AML-193 (cell line): Measurements from ENCODE around the gene C2orf92.

Experiments
- DNase-seq, 2 experiments: peaks; one replicate each; lab custom pipeline; 2025; lab: John Stamatoyannopoulos, UW

Gene C2orf92

DNA sequence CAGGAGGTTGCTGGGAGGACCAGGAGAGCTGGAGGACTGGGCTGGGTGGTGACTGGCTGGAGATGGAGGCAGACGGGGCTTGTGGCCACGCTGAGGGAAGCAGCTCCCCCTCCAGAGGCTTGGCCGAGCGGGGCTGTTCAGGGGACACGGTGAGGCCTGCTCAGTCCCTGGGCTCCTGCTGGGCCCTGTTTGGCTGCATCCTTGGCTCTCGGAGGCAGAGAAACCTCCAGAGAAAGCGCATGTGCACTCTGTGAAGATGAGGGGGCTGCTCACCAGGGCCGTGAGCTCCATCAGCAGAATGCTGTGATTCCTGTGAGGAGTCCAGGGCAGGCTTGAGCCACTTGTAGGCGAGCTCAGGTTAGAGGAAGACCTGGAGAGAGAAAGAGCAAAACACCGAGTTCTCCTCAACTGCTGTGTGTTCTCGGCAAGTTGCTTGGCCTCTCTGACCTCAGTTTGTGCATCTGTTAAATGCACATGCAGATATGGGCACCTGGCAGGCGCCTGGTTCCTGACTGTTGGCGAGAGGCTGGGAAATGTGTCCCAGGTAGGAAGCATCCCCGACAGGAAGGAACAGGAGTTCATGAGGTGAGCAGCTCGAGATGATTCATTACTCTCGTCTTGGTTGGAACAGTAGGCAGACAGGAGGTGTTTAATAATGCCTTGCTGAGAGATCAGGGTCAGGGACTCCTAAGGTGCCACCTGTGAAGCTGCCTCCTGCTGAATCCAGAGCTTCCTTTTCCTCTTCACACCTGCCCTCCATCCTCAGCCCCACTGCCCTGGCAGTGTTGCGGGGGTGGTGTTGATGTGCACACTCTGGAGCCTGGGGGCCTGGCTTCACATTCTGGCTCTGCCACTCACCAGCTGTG lies 44.8 kb downstream of the C2orf92 start:
- DNase-seq = no peak

DNA sequence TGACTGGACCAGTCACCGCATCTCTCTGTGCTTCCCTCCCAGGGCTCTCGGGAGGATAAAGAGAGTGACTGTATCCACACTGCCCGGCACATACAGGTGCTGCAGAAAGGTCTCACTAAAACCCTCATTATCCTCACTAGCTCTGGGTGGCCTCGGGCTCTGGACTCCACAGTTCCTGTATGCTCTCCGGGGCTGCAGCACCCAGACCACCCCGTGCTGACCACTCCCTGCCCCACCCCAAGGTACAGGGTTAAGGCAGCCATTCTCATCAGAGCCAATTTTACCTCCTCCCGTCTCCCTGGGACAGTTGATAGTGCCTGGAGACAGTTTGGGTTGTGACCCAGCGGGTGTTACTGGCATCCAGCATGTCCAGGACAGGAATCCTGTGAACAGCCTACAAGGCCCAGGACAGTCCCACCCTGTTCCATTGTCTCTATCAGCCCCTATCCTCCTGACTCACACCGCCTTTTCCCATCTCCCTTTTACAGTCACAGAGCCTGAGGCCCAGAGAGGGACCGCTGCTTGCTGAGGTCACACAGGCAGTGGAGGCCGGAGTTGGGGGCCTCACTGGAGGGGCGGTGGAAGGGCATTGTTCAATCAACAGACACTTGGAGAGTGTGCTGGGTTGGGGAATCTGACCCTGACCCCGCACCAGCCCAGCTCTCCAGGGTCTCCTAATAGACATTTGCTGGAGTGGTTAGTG lies 45.6 kb downstream of the C2orf92 start:
- no peak for DNase-seq

DNA sequence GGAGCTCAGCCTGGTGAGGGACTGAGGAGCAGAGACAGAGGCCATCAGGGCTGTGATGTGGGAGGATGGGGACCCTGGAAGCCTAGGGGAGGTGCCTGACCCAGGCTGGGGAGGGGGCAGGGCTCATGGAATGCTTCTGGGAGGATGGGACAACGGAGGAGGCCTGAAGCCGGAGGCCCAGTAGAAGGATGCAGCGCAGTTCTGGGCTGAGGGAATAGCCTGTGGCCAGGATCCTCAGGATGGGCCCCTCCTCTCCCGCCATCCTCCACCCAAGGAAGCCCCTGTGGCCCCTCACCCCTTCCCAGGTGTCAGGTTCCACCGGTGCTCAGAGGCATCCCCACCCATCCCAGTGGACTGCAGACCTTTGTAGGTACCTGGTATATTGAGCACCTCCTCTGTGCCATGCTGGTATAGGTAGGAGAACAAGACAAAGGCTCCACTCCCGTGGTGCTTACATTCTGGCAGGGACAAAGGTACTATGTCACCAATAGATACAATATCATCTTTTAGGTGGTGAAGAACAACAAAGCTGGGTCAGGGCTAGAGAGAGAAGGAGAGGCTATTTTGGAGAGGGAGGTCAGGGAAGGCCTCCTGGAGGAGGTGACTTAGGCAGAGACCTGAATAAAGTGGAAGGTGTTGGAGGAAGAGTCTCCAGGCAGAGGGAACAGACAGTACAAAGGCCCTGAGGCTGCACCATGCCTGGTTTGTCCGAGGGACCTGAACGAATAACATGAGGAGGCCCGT lies 46.6 kb downstream of the C2orf92 start:
- DNase-seq = no peak

DNA sequence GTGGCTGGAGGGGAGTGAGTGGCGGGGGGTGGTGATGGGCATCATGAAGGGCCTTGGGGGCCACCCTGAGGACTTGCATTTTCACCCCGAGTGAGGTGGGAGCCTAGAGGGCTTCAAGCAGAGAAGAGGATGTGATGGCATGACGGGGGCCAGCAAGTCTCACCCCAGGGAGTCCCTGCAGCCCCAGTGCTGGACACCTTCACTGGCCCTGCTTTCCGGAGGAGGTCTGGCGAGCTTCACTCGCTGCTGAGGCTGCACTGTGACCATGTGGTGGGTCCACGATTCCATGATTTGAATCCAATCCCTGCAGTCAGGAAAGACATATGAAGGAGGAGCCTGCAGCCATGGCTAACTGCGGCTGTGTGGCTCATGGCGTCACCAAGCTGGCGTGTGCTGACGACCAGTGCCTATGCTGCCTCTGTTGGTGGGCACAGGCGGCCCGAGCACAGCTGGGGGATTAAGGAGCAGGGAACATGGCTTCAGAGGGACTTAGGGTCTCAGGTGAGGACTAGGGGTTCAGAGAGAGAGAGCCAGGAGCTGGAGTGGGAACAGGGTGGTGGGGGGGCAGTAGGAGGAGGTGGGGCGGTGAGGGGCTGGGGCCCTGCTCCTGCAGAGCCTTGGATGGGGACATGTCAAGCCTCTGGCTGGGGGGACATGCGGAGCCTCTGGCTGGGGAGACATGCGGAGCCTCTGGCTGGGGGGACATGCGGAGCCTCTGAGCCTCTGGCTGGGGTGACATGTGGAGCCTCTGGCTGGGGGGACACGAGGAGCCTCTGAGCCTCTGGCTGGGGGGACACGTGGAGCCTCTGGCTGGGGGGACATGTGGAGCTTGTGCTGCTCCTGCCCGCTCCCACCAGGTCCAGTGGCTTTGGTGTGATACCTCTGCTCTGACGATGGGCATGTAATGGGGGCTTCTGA lies 47.4 kb downstream of the C2orf92 start:
- no peak for DNase-seq

DNA sequence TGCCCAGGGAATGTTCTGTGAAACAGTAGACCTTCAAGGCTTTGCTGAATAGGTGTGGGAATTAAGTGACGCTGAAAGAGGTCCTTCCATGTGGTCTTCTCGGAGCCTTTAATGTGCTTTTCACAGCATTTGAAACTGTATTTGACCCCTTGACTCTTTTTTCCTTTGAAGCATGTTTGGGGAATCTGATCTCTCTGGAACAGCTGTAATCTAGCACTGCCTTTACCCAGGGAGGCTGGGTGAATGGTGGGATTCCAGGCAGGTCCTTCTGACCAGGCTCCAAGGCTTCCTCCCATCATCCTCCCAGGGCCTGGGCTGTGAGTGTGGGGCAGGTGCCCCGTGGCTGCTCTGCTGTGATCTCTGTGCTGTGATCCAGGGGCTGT lies 48.1 kb downstream of the C2orf92 start:
- DNase-seq = no peak

DNA sequence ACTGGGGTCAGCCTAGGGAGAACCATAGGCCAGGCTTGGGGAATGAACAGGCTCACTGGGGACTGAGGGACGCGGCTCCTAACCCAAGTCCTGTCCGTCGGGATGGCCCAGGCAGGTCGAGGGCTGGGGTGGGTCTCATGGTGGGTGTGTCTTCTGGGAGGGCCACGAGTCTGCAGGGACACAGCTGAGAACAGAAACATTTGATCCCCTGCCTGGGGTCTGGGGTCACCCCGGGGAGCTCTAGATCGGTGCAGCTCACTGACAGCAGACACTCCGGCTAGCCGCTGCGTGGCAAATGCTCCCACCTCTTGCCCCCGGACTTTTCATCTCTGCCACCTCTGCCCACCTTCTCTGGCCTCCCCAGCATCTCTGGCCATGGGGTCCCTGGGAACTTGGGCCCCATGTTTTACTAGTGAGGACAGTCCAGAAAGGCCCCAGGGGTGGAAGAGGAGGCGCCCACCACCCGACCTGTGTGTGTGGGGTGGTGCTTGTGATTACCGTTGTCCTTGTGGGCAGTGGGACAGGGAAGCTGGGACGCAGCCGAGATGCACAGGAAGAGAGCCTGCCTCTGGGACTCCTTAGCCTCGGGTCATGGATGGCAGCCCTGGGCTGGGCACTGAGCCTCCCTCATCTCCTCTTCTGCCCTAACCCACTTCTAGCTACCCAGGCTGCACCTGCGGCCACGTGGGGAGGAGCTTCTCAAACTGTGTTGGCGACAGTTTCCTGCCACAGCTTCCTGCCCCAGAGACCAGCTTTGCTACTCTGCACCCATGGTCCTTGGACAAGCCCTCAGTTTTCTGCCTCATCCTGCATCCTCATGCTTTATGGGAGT lies 48.8 kb downstream of the C2orf92 start:
- DNase-seq = peak; percentile 77

DNA sequence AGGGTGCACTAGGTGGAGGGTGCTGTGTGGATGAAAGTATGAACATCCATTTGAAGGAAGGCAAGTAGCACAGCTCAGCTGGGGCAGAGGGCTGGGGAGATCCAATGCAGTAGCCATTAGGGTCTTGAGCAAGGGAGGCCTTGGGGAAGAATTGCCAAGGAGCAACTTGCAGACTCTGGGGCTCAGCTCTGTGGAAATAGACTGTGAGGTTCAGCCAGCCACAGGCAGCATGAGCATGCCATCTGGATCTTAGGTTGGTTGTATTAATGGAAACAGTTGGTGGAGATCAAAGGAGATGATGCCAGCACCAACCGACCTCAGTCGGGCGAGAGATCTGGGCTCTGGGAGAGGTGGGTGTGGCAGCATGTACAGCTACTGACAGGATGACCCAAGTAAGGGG lies 49.4 kb downstream of the C2orf92 start:
- DNase-seq = peak; percentile 67

DNA sequence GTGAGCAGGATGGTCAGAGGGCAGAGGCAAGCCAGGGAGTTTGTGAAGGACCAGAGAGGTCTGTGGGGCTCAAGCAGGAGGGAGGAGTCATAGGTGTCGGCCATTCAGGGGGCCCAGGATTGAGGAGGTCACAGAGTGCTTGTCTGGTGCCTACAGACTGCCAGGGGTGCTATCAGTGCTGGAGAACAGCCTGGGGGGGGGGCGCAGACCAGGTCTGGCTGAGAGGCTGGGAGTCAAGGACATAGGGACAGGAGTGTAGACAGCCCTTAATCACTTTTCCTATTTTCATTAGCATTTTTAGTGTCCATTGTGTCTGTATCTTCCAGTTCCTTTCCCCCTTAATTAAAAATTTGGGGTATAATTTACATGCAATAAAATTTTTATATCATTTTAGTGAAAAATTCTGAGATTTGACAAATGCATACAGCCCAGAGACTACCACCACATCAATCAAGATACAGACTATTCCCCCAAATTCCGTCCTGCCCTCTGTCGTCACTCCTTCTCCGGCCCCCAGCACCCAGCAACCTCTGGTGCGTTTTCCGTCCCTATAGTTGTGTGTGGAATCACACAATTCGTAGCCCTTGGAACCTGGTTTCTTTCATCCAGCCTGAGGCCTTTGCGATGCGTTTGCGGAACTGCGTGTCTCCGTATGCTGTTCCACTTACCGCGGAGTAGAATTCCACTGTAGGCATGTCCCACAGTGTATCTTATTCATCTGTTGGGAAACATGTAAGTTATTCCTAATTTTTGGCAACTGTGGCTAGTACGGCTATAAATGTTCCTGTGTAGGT lies 50.0 kb downstream of the C2orf92 start:
- DNase-seq = no peak

DNA sequence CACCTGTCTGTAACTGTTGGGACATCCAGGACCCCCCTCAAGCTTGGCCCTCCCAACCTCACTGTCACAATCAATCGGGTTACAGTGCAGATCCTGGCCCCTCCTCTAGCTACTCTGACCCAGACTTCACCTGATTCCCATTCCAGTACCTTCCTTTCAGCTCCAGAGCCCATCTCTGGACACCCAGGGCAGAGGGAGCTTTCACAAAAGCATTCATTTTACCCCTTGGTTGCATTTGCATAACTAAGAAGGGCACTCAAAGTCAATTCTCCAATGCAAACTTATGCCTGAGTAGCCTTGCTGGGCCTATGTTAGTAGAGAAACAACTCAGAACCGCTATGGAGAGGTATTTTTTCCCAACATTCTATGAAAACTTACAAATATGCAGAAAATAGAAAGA lies 51.2 kb downstream of the C2orf92 start:
- no peak for DNase-seq

DNA sequence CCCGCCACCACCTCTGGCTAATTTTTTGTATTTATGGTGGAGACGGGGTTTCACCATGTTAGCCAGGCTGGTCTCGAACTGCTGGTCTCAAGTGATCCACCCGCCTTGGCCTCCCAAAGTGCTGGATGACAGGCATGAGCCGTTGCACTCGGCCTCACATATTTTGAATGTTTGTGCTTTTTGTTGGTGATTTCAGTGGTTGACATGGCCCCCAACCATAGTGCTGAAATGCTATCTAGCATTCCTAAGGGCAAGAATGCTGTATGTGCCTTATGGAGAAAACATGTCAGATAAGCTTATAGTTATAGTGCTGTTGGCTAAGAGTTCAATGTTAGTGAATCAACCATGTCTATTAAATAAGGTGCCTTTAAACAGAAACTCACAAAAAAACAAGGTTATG lies 52.7 kb downstream of the C2orf92 start:
- no peak for DNase-seq

DNA sequence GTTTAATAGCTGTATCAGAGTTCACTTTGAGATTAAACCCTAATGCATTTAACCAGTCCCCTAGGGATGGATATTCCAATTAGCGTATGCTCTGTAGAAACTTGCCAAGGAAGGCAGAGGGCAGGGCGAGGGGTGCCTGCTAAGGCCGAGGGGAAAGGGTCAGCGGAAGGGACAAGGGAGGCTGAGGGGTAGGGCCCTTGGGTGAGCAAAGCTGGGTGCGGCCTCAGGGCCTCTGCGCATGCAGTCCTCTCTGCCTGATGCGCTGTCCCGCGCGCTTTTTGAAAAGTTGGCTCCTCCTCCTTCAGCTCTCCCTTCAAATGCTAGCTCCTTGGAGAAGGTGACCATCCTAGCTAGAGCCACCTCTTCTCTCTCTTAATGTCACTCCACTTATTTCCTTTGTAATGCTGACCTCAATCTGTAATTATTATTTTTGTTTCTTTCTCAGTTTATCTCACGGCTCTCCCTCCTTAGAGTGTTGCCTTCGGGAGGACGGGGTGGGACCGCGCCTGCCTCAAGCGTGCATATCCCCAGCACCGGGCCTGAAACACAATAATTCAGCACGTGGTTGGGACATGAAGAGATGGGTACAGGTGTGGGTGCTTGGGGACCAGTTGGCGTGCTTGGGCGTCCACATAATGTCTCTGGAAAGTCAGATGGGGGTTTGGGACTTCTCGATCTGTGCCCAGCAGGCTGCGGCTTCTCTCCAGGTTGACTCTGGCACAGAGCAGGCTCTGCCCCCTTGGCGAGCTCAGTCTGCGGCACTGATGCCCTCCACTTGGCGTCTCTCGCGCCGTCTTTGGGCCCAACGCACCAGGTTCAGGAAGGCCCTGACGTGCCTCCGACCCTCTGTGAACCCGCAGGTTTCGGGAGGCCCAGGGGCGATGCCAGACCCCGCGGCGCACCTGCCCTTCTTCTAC lies 53.9 kb downstream of the C2orf92 start:
- DNase-seq = no peak

DNA sequence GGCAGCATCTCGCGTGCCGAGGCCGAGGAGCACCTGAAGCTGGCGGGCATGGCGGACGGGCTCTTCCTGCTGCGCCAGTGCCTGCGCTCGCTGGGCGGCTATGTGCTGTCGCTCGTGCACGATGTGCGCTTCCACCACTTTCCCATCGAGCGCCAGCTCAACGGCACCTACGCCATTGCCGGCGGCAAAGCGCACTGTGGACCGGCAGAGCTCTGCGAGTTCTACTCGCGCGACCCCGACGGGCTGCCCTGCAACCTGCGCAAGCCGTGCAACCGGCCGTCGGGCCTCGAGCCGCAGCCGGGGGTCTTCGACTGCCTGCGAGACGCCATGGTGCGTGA lies 54.5 kb downstream of the C2orf92 start:
- no peak for DNase-seq

DNA sequence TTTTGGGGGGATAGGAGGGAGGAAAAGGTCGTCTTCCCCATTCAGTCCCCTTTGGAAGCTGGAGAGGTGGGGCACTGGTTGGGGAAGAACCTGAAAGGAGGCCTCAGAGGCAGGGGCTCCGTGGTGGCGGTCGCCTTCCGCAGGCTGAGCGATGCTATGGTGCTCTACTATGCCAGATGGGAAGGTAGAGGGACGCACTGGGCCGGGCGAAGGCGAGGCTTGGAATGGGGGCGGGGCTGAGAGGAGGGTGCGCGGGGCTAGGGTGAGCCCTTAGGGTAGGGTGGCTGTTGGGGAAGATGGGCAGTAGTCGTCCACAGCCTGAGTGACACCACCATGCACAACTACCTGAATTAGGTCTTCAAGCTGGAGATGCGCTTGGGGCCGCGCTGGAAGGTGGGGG lies 55.0 kb downstream of the C2orf92 start:
- DNase-seq = no peak

DNA sequence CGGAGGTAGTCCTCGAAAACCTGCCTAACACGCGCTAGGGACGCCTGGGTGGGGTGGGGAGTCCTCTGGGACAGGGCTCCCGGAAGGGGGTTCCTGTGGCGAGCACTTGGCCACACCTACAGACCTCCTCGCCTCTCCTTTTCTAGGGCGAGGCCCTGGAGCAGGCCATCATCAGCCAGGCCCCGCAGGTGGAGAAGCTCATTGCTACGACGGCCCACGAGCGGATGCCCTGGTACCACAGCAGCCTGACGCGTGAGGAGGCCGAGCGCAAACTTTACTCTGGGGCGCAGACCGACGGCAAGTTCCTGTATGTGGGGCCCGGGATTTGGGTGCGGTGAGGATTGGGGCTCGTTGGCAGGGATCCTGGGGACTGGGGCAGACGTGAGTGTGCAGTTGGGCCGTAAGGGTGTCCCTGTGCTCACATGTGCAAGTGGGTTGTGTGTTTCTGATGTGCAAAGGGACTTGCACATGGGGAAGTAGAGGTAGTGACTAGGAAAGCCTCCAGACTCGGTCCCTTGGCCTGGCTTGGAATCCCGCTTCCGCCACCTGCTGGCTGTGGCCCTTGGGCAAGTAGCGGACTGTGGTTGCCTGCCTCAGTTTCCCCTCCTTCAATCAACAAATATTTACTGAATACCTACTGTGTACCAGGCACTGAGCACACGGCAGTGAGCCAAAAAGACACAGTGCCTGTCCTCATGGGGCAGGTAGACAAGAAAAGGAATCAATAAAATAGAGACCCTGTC lies 55.6 kb downstream of the C2orf92 start:
- no peak for DNase-seq

DNA sequence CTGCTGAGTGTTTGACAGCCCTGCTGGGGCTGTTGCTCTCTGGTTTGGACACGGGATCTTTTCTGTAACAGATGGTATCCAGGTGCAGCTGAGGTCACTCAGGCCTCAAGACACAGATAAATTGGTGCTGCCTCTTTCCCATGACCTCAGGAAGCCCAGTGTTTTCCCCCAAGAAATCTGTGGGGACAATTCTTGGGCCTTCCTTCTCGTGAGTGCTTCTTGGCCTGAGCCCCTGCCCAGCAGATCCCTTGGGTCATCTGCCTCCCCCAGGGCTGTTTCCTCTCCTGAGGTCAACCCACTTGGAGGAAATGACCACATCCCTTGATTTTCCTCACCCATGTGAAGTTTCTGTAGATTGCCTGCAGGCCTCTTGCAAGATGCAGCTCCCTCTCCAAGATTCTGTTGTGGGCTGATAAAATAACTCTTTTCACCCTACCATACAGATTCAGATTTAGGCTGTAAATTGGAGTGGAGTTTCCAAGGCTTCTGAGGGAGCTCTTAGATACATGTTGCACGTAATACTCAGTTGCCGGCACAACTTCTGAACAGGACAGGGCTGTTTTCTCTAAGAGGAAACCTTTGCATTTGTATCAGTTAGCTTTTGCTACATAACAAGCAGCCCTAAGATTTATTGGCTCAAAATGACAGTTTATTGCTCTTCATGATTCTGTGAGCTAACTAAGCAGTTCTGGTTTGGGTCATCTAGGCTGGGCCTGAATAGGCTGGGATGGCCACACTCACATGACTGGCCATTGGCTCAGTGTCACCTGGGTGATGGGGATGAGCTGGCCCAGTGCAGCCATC lies 57.0 kb downstream of the C2orf92 start:
- peak in 1 of 2 experiments; percentile 41 for DNase-seq

DNA sequence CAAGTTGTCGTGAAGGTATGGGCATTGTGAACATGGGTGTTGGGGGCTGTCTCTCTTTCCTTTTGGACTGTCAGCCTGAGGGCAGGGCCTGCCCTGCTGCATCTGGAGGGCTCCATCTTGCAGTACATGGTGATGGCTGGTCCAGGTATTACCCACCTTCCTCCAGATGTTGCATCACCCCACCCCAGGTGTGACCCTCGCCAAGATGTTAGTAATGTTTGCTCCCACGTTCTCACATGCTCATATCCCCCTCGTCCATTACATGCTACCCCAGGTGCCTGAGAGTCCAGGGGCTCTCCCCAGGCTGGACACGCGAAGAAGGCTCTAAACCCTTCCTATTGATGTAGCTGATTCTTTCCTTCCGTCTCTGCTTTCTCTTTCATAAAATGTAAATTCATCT lies 57.8 kb downstream of the C2orf92 start:
- no peak for DNase-seq

DNA sequence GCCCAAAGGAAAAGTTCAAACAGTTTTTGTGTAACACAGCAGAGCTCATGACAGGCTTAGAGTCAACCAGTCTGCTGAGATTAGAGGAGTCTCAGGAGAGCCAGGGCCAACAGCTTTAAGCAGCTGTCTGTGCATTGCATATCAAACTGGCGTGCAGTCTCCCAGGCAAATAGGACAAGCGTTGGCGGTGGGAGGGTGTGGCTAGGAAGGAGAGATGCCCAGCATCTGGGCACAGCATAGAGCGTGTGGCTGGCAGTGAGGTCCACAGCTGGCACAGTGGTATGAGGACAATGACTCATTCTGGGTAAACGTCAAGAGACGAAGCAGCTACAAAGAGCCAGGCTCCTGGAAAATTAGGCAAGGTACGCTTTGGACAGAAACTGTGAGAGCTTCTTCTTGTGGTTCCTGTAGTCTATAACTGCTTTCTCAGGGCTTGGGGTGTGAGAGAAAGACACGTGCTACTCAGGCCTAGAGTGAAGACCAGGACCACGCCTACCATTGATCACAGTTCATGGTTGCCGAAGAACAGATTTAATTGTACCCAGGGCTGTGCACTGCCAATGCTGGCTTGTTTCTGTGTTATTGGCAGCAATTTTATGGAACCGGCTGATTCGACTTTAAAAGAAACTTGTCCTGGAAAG lies 58.7 kb downstream of the C2orf92 start:
- no peak for DNase-seq
